Fibroblast of gingiva (primary cell): ENCODE results near the gene EYA4.

Experiments
- DNase-seq: peaks from one replicate; pipeline ENCODE4 v3.0.0-alpha.2; 2011; ENCODE audit warnings: low read depth

Gene EYA4

GRCh38 chr6:133289733-133290306, 48.7 kb downstream of the EYA4 start:
- DNase-seq: no peak

GRCh38 chr6:133290930-133291329, 49.8 kb downstream of the EYA4 start:
- no peak for DNase-seq

GRCh38 chr6:133291671-133292070, 50.5 kb downstream of the EYA4 start:
- DNase-seq: peak; percentile 9

GRCh38 chr6:133297657-133298056, 56.5 kb downstream of the EYA4 start:
- DNase-seq: no peak

- no peak for DNase-seq
These were observed 57.2 kb downstream of the EYA4 start for GRCh38 chr6:133298335-133298734.

GRCh38 chr6:133298801-133299200, 57.6 kb downstream of the EYA4 start:
- DNase-seq: no peak

- peak; percentile 69 for DNase-seq
These were observed 59.7 kb downstream of the EYA4 start for GRCh38 chr6:133300896-133301295.

- DNase-seq: peak; percentile 48
These were observed 60.7 kb downstream of the EYA4 start for GRCh38 chr6:133301835-133302234.

GRCh38 chr6:133306931-133307330, 65.8 kb downstream of the EYA4 start:
- DNase-seq: peak; percentile 10

- peak; percentile 85 for DNase-seq
These were observed 68.4 kb downstream of the EYA4 start for GRCh38 chr6:133309579-133309978.

GRCh38 chr6:133312006-133312405, 70.8 kb downstream of the EYA4 start:
- DNase-seq: no peak

GRCh38 chr6:133313068-133313467, 71.9 kb downstream of the EYA4 start:
- no peak for DNase-seq

- DNase-seq: no peak
These were observed 73.8 kb downstream of the EYA4 start for GRCh38 chr6:133314947-133315346.

GRCh38 chr6:133315811-133316210, 74.7 kb downstream of the EYA4 start:
- no peak for DNase-seq

- no peak for DNase-seq
These were observed 76.5 kb downstream of the EYA4 start for GRCh38 chr6:133317704-133318103.

- DNase-seq: no peak
These were observed 85.4 kb downstream of the EYA4 start for GRCh38 chr6:133326584-133326983.

- DNase-seq: no peak
These were observed 92.7 kb downstream of the EYA4 start for GRCh38 chr6:133333852-133334251.

GRCh38 chr6:133337308-133337707, 96.2 kb downstream of the EYA4 start:
- DNase-seq: peak; percentile 53

GRCh38 chr6:133339543-133340384, 98.6 kb downstream of the EYA4 start:
- DNase-seq: no peak

GRCh38 chr6:133340557-133340956, 99.4 kb downstream of the EYA4 start:
- DNase-seq: no peak

GRCh38 chr6:133341607-133342158, 100.5 kb downstream of the EYA4 start:
- peak; percentile 62 for DNase-seq

GRCh38 chr6:133343220-133343619, 102.1 kb downstream of the EYA4 start:
- DNase-seq: no peak

GRCh38 chr6:133348846-133349245, 107.7 kb downstream of the EYA4 start:
- no peak for DNase-seq
